ENCODE results near the gene SMAD3. TPM values are rescaled to one million over a fixed set of nuclear protein-coding genes. Genes with fewer than 3 reads are reported as not detected.

SMAD3 gene
- total RNA-seq, 1 donor from 2014 or later = 17.3 TPM

GRCh38 chr15:67193223-67193990 lies 128.0 kb downstream of the SMAD3 start:
- intact Hi-C loops (cut with DNase I) = no loop called here
- no peak for DNase-seq
- ATAC-seq (ENCODE audit: poor library complexity) = peak; percentile 27

GRCh38 chr15:67194171-67195114 lies 129.0 kb downstream of the SMAD3 start:
- ATAC-seq (ENCODE audit: poor library complexity) (peak; percentile 39), DNase-seq (no peak)
- intact Hi-C loops (cut with DNase I) = no loop called here

GRCh38 chr15:67195305-67195704 lies 129.9 kb downstream of the SMAD3 start:
- intact Hi-C loops (cut with DNase I) = no loop called here
- no peak for DNase-seq
- ATAC-seq (ENCODE audit: poor library complexity) = no peak

- no peak for ATAC-seq (ENCODE audit: poor library complexity)
- intact Hi-C loops (cut with DNase I) = no loop called here
- DNase-seq = no peak
Observed at GRCh38 chr15:67196222-67196621, 130.8 kb downstream of the SMAD3 start.

- DNase-seq = no peak
- intact Hi-C loops (cut with DNase I) = no loop called here
- peak; percentile 27 for ATAC-seq (ENCODE audit: poor library complexity)
Observed at GRCh38 chr15:67196672-67197363, 131.4 kb downstream of the SMAD3 start.

- DNase-seq = no peak
- no peak for ATAC-seq (ENCODE audit: poor library complexity)
- intact Hi-C loops (cut with DNase I) = no loop called here
Observed at GRCh38 chr15:67197364-67197695, 131.9 kb downstream of the SMAD3 start.

GRCh38 chr15:67198157-67198754 lies 132.9 kb downstream of the SMAD3 start:
- DNase-seq (no peak), ATAC-seq (ENCODE audit: poor library complexity) (no peak)
- intact Hi-C loops (cut with DNase I) = no loop called here

GRCh38 chr15:67199391-67199790 lies 134.0 kb downstream of the SMAD3 start:
- ATAC-seq (ENCODE audit: poor library complexity) (no peak), DNase-seq (no peak)
- intact Hi-C loops (cut with DNase I) = no loop called here

GRCh38 chr15:67199881-67200763 lies 134.7 kb downstream of the SMAD3 start:
- ATAC-seq (ENCODE audit: poor library complexity) (peak; percentile 48), DNase-seq (no peak)
- intact Hi-C loops (cut with DNase I) = loop anchor here (10.0 kb wide), 1 partner anchor 45 kb away; no protein-coding TSS in a partner anchor

- DNase-seq (no peak), ATAC-seq (ENCODE audit: poor library complexity) (peak; percentile 4)
- intact Hi-C loops (cut with DNase I) = loop anchor here (10.0 kb wide), 1 partner anchor 46 kb away; no protein-coding TSS in a partner anchor
Observed at GRCh38 chr15:67201136-67201535, 135.7 kb downstream of the SMAD3 start.

- no peak for DNase-seq
- no peak for ATAC-seq (ENCODE audit: poor library complexity)
- intact Hi-C loops (cut with DNase I) = loop anchor here (10.0 kb wide), 1 partner anchor 47 kb away; no protein-coding TSS in a partner anchor
Observed at GRCh38 chr15:67202091-67202490, 136.7 kb downstream of the SMAD3 start.

- ATAC-seq (ENCODE audit: poor library complexity) (peak; percentile 31), DNase-seq (no peak)
- intact Hi-C loops (cut with DNase I) = loop anchor here (10.0 kb wide), 1 partner anchor 48 kb away; no protein-coding TSS in a partner anchor
Observed at GRCh38 chr15:67202991-67203390, 137.6 kb downstream of the SMAD3 start.

GRCh38 chr15:67207555-67208207 lies 142.3 kb downstream of the SMAD3 start:
- DNase-seq (no peak), ATAC-seq (ENCODE audit: poor library complexity) (no peak)
- intact Hi-C loops (cut with DNase I) = loop anchor here (10.0 kb wide), 1 partner anchor 53 kb away; no protein-coding TSS in a partner anchor

GRCh38 chr15:67208396-67208795 lies 143.0 kb downstream of the SMAD3 start:
- no peak for ATAC-seq (ENCODE audit: poor library complexity)
- intact Hi-C loops (cut with DNase I) = loop anchor here (10.0 kb wide), 1 partner anchor 54 kb away; no protein-coding TSS in a partner anchor
- DNase-seq = no peak

- DNase-seq = no peak
- no peak for ATAC-seq (ENCODE audit: poor library complexity)
- intact Hi-C loops (cut with DNase I) = no loop called here
Observed at GRCh38 chr15:67210555-67211168, 145.3 kb downstream of the SMAD3 start.

- ATAC-seq (ENCODE audit: poor library complexity) = no peak
- intact Hi-C loops (cut with DNase I) = no loop called here
Observed at GRCh38 chr15:67212684-67213367, 147.4 kb downstream of the SMAD3 start.

More at GRCh38 chr15:67212684-67213367, 147.4 kb downstream of the SMAD3 start:
- no peak for DNase-seq
